ENCODE data around the gene ROM1.

DNA sequence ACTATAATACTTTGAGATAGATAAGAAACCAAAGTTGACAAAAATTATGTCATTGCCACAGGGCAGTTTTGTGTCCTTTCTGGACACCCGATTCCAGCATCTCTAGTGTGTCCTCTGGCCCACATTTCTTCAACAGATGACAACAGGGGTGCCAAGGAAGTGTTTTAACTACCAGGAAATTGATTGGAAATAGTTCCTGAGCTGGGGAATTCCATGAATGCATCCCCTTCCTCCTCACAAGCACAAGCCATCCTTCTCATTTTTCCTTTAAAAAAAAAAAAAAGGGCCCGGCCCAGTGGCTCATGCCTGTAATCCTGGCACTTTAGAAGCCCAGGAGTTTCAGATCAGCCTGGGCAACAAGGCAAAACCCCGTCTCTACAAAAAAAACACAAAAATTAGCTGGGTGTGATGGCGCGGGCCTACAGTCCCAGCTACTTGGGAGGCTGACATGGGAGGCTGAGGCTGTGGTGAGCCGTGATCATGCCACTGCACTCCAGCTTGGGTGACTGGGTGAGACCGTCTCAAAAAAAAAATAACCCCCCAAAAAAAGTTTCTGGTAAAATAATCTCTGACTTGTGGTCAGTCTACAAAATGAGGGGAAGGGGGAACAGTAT lies 9.5 kb downstream of the ROM1 start:
- TF ChIP-seq, protein P1, sequence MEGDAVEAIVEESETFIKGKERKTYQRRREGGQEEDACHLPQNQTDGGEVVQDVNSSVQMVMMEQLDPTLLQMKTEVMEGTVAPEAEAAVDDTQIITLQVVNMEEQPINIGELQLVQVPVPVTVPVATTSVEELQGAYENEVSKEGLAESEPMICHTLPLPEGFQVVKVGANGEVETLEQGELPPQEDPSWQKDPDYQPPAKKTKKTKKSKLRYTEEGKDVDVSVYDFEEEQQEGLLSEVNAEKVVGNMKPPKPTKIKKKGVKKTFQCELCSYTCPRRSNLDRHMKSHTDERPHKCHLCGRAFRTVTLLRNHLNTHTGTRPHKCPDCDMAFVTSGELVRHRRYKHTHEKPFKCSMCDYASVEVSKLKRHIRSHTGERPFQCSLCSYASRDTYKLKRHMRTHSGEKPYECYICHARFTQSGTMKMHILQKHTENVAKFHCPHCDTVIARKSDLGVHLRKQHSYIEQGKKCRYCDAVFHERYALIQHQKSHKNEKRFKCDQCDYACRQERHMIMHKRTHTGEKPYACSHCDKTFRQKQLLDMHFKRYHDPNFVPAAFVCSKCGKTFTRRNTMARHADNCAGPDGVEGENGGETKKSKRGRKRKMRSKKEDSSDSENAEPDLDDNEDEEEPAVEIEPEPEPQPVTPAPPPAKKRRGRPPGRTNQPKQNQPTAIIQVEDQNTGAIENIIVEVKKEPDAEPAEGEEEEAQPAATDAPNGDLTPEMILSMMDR (IDR thresholded peaks at IDR 0.05): no peak
- no peak for TF ChIP-seq POLR2A (IDR thresholded peaks at IDR 0.05)

All from body of pancreas (tissue), 4 donors.